Activated CD4-positive, alpha-beta T cell treated with anti-CD3 and anti-CD28 coated beads, Interleukin-2, amount 10 ng/mL, durations not matched to agents 24 days and 14 days (primary cell): ENCODE data around the gene SERPINB8. TPM values are rescaled to one million over a fixed set of nuclear protein-coding genes. Genes with fewer than 3 reads are reported as not detected.

Experiments used
- DNase-seq: peaks from one replicate; pipeline ENCODE4 v3.0.0; 2022
- H3K27ac Mint-ChIP-seq: one replicate; pipeline ENCODE4 v1.8.0; 2022; ENCODE audit warnings: mild to moderate bottlenecking, mixed read lengths
- H3K27me3 Mint-ChIP-seq: one replicate; pipeline ENCODE4 v1.8.0; 2022; ENCODE audit warnings: mixed read lengths
- H3K36me3 Mint-ChIP-seq: one replicate; pipeline ENCODE4 v1.8.0; 2022; ENCODE audit warnings: low read depth, mild to moderate bottlenecking, mixed read lengths
- H3K4me1 Mint-ChIP-seq: one replicate; pipeline ENCODE4 v1.8.0; 2021; ENCODE audit warnings: mixed read lengths
- H3K4me3 Mint-ChIP-seq: one replicate; pipeline ENCODE4 v1.8.0; 2022; ENCODE audit warnings: mild to moderate bottlenecking, moderate library complexity, mixed read lengths
- H3K9me3 Mint-ChIP-seq: one replicate; pipeline ENCODE4 v1.8.0; 2021; ENCODE audit warnings: mixed read lengths
- intact Hi-C: fragments of 100-400 bp; cut with micrococcal nuclease; formaldehyde crosslinking; loops from one replicate; pipeline ENCODE4 v1.15.1; 2023
- total RNA-seq: library from RNA; stranded (reverse); gene quantifications from 2 replicates; pipeline ENCODE4 v1.2.3, GENCODE V29; 2022

SERPINB8 gene
- total RNA-seq, 1 donor from 2014 or later = 22.0 TPM

- no peak overlapping the region for H3K27ac Mint-ChIP-seq
- no peak overlapping the region for H3K4me3 Mint-ChIP-seq
- no peaks in the 10 kb centered on the region for H3K36me3 Mint-ChIP-seq
- intact Hi-C loops = no loop called here
- no peaks in the 10 kb centered on the region for H3K4me1 Mint-ChIP-seq
- H3K9me3 Mint-ChIP-seq = no peaks in the 10 kb centered on the region
- H3K27me3 Mint-ChIP-seq = peaks cover 5% of the 10 kb centered on the region
- DNase-seq = no peak
Measured at GRCh38 chr18:64002581-64002980, 32.7 kb downstream of the SERPINB8 start.

GRCh38 chr18:64009305-64009704 is 39.4 kb downstream of the SERPINB8 start:
- no peak overlapping the region for H3K27ac Mint-ChIP-seq
- H3K36me3 Mint-ChIP-seq = no peaks in the 10 kb centered on the region
- DNase-seq = no peak
- intact Hi-C loops = no loop called here
- no peaks in the 10 kb centered on the region for H3K4me1 Mint-ChIP-seq
- H3K9me3 Mint-ChIP-seq = no peaks in the 10 kb centered on the region
- peaks cover 9% of the 10 kb centered on the region for H3K27me3 Mint-ChIP-seq
- H3K4me3 Mint-ChIP-seq = no peak overlapping the region

- Mint-ChIP-seq H3K36me3 (no peaks in the 10 kb centered on the region), H3K4me1 (no peaks in the 10 kb centered on the region), H3K9me3 (no peaks in the 10 kb centered on the region), H3K4me3 (no peak overlapping the region), H3K27ac (no peak overlapping the region), H3K27me3 (peaks cover 5% of the 10 kb centered on the region)
- intact Hi-C loops = no loop called here
- DNase-seq = no peak
Measured at GRCh38 chr18:64011513-64011912, 41.6 kb downstream of the SERPINB8 start.

GRCh38 chr18:64017870-64018269 is 48.0 kb downstream of the SERPINB8 start:
- Mint-ChIP-seq H3K4me1 (no peaks in the 10 kb centered on the region), H3K36me3 (no peaks in the 10 kb centered on the region), H3K27ac (no peak overlapping the region), H3K4me3 (no peak overlapping the region), H3K27me3 (peaks cover 2% of the 10 kb centered on the region), H3K9me3 (no peaks in the 10 kb centered on the region)
- no peak for DNase-seq
- intact Hi-C loops = no loop called here

GRCh38 chr18:64019922-64020756 is 50.3 kb downstream of the SERPINB8 start:
- no peak overlapping the region for H3K27ac Mint-ChIP-seq
- no peaks in the 10 kb centered on the region for H3K36me3 Mint-ChIP-seq
- intact Hi-C loops = no loop called here
- H3K4me1 Mint-ChIP-seq = no peaks in the 10 kb centered on the region
- DNase-seq = no peak
- H3K4me3 Mint-ChIP-seq = no peak overlapping the region
- H3K9me3 Mint-ChIP-seq = no peaks in the 10 kb centered on the region
- no peaks in the 10 kb centered on the region for H3K27me3 Mint-ChIP-seq

- H3K27me3 Mint-ChIP-seq = peaks cover 2% of the 10 kb centered on the region
- H3K9me3 Mint-ChIP-seq = no peaks in the 10 kb centered on the region
- H3K27ac Mint-ChIP-seq = no peak overlapping the region
- no peak overlapping the region for H3K4me3 Mint-ChIP-seq
- H3K4me1 Mint-ChIP-seq = peaks cover 1% of the 10 kb centered on the region
- intact Hi-C loops = no loop called here
- no peak for DNase-seq
- no peaks in the 10 kb centered on the region for H3K36me3 Mint-ChIP-seq
Measured at GRCh38 chr18:64026350-64026749, 56.5 kb downstream of the SERPINB8 start.

- H3K4me1 Mint-ChIP-seq = peaks cover 1% of the 10 kb centered on the region
Measured at GRCh38 chr18:64027931-64028695, 58.2 kb downstream of the SERPINB8 start.

GRCh38 chr18:64029096-64029495 is 59.2 kb downstream of the SERPINB8 start:
- peaks cover 1% of the 10 kb centered on the region for H3K4me1 Mint-ChIP-seq
- no peaks in the 10 kb centered on the region for H3K36me3 Mint-ChIP-seq
- H3K27me3 Mint-ChIP-seq = peaks cover 2% of the 10 kb centered on the region
- no peak overlapping the region for H3K4me3 Mint-ChIP-seq
- DNase-seq = no peak
- H3K9me3 Mint-ChIP-seq = no peaks in the 10 kb centered on the region
- H3K27ac Mint-ChIP-seq = no peak overlapping the region
- intact Hi-C loops = no loop called here

More at GRCh38 chr18:64027931-64028695, 58.2 kb downstream of the SERPINB8 start:
- no peak for DNase-seq
- Mint-ChIP-seq H3K36me3 (no peaks in the 10 kb centered on the region), H3K27ac (no peak overlapping the region), H3K27me3 (peaks cover 2% of the 10 kb centered on the region), H3K4me3 (no peak overlapping the region), H3K9me3 (no peaks in the 10 kb centered on the region)
- intact Hi-C loops = no loop called here

- Mint-ChIP-seq H3K4me1 (peaks cover 1% of the 10 kb centered on the region), H3K4me3 (no peak overlapping the region), H3K9me3 (no peaks in the 10 kb centered on the region), H3K27me3 (peaks cover 2% of the 10 kb centered on the region), H3K27ac (no peak overlapping the region), H3K36me3 (no peaks in the 10 kb centered on the region)
- DNase-seq = no peak
- intact Hi-C loops = no loop called here
Measured at GRCh38 chr18:64031411-64031810, 61.5 kb downstream of the SERPINB8 start.

- peaks cover 1% of the 10 kb centered on the region for H3K4me1 Mint-ChIP-seq
- peaks cover 5% of the 10 kb centered on the region for H3K27me3 Mint-ChIP-seq
- DNase-seq = no peak
- intact Hi-C loops = no loop called here
- H3K9me3 Mint-ChIP-seq = no peaks in the 10 kb centered on the region
- no peak overlapping the region for H3K4me3 Mint-ChIP-seq
- H3K36me3 Mint-ChIP-seq = no peaks in the 10 kb centered on the region
- H3K27ac Mint-ChIP-seq = no peak overlapping the region
Measured at GRCh38 chr18:64032312-64032711, 62.4 kb downstream of the SERPINB8 start.

GRCh38 chr18:64037812-64038414 is 68.0 kb downstream of the SERPINB8 start:
- Mint-ChIP-seq H3K36me3 (no peaks in the 10 kb centered on the region), H3K27ac (no peak overlapping the region), H3K4me3 (no peak overlapping the region), H3K4me1 (no peaks in the 10 kb centered on the region), H3K9me3 (no peaks in the 10 kb centered on the region), H3K27me3 (peaks cover 5% of the 10 kb centered on the region)
- DNase-seq = no peak
- intact Hi-C loops = no loop called here
